K562 (cell line): ENCODE measurements around the gene DNAJC8. TPM values are rescaled to one million over a fixed set of nuclear protein-coding genes. Genes with fewer than 3 reads are reported as not detected.

Source experiments
- BHLHE40 ChIP-seq: IDR thresholded peaks from 2 replicates; pipeline ENCODE4 v1.6.1; 2011; ENCODE audit warnings: low read length, improper control_type of control experiment
- BRD9 ChIP-seq: fragments of 450-650 bp; IDR thresholded peaks from 2 replicates; pipeline ENCODE4 v1.6.1; 2018; ENCODE audit warnings: low read depth; ENCODE audit not compliant: partially characterized antibody
- CBFA2T2 ChIP-seq: fragments of 450-650 bp; conservative IDR thresholded peaks from 2 replicates; pipeline ENCODE4 v1.6.1; 2017; ENCODE audit warnings: mild to moderate bottlenecking
- JUNB ChIP-seq: fragments of 450-650 bp; formaldehyde crosslinking; conservative IDR thresholded peaks from 2 replicates; pipeline ENCODE4 v1.4.0; 2020; ENCODE audit warnings: mild to moderate bottlenecking
- KLF16 ChIP-seq: IDR thresholded peaks from 2 replicates; pipeline ENCODE4 v1.6.1; 2016; ENCODE audit warnings: antibody characterized with exemption
- MEIS2 ChIP-seq: fragments of 450-650 bp; IDR thresholded peaks from 2 replicates; pipeline ENCODE4 v1.6.1; 2014; ENCODE audit warnings: mild to moderate bottlenecking; ENCODE audit not compliant: partially characterized antibody
- NUFIP1 ChIP-seq: fragments of 450-650 bp; IDR thresholded peaks from 2 replicates; pipeline ENCODE4 v1.6.1; 2018; ENCODE audit not compliant: partially characterized antibody
- PHF21A ChIP-seq: fragments of 450-650 bp; IDR thresholded peaks from 2 replicates; pipeline ENCODE4 v1.6.1; 2017; ENCODE audit warnings: low read depth, borderline replicate concordance
- SREBF1 ChIP-seq: fragments of 150-350 bp; IDR thresholded peaks from 2 replicates; pipeline ENCODE4 v1.6.1; 2014; ENCODE audit warnings: antibody characterized with exemption, low read depth, low read length, borderline replicate concordance
- SREBF2 ChIP-seq: sonication (generic); formaldehyde crosslinking; IDR thresholded peaks from 2 replicates; pipeline ENCODE4 v1.4.0; 2020; ENCODE audit warnings: mild to moderate bottlenecking, missing genetic modification reagents
- ZNF444 ChIP-seq: fragments of 250-450 bp; sonication (Bioruptor Pico); IDR thresholded peaks from 2 replicates; pipeline ENCODE4 v1.4.0; 2020; ENCODE audit warnings: mild to moderate bottlenecking, moderate library complexity
- ZNF766 ChIP-seq: fragments of 200-800 bp; sonication (Bioruptor generic); conservative IDR thresholded peaks from 2 replicates; pipeline ENCODE4 v1.6.1; 2016; ENCODE audit warnings: missing genetic modification characterization, missing compliant biosample characterization
- polyA plus RNA-seq, 8 experiments: library from polyadenylated mRNA; depleted of rRNA in 4 of 8; stranded (reverse) in 5 of 8; unstranded in 3 of 8; fragments of >200 nt; fragmentation: Nextera tagmentation in 2 of 8; fragmentation: Illumina TruSeq in 1 of 8; extraction: Ambion mirVana in 2 of 8; extraction: Trizol in 1 of 8; gene quantifications; 2 replicates each; pipeline versions ENCODE4 v1.2.1 to v1.2.3, GENCODE V29; 2011 to 2014; ENCODE audit warnings: inconsistent platforms in 1 of 8, missing spikeins in 1 of 8
- total RNA-seq, 7 experiments: library from RNA; depleted of rRNA in 6 of 7; stranded (reverse); fragments of >200 nt in 6 of 7; fragmentation: Illumina TruSeq in 2 of 7; extraction: Trizol in 2 of 7; gene quantifications; 2 replicates each; pipeline versions ENCODE4 v1.2.1 to v1.2.3, GENCODE V29; 2011 to 2021; ENCODE audit warnings: low replicate concordance in 1 of 7
- TF ChIP-seq, protein P1 (sequence below): IDR thresholded peaks from 2 replicates; pipeline ENCODE4 v1.6.1; 2012; ENCODE audit warnings: low read depth, low read length, improper control_type of control experiment, borderline replicate concordance
- TF ChIP-seq, protein P2 (sequence below): fragments of 250-450 bp; sonication (Bioruptor Pico); IDR thresholded peaks from 2 replicates; pipeline ENCODE4 v1.8.0; 2022; ENCODE audit warnings: moderate library complexity, mild to moderate bottlenecking, inconsistent platforms
- TF ChIP-seq, protein P3 (sequence below): sonication (generic); formaldehyde crosslinking; IDR thresholded peaks from 2 replicates; pipeline ENCODE4 v1.8.0; 2022; ENCODE audit warnings: mild to moderate bottlenecking, missing genetic modification reagents
- TF ChIP-seq, protein P4 (sequence below): fragments of 450-650 bp; IDR thresholded peaks from 2 replicates; pipeline ENCODE4 v1.7.0; 2016; ENCODE audit warnings: borderline replicate concordance
- TF ChIP-seq, protein P5 (sequence below): fragments of 450-650 bp; IDR thresholded peaks from 2 replicates; pipeline ENCODE4 v1.6.1; 2016; ENCODE audit warnings: antibody characterized with exemption
- TF ChIP-seq, protein P6 (sequence below): fragments of 450-650 bp; formaldehyde crosslinking; IDR thresholded peaks from 2 replicates; pipeline ENCODE4 v1.4.0; 2022; ENCODE audit warnings: missing genetic modification characterization

The DNAJC8 gene
- total and polyA plus RNA-seq, 9 of the 15 experiments (the other 6 are each of a cell fraction or from before 2014, with no cell fraction given): 143 to 508 (median 209) TPM

DNA sequence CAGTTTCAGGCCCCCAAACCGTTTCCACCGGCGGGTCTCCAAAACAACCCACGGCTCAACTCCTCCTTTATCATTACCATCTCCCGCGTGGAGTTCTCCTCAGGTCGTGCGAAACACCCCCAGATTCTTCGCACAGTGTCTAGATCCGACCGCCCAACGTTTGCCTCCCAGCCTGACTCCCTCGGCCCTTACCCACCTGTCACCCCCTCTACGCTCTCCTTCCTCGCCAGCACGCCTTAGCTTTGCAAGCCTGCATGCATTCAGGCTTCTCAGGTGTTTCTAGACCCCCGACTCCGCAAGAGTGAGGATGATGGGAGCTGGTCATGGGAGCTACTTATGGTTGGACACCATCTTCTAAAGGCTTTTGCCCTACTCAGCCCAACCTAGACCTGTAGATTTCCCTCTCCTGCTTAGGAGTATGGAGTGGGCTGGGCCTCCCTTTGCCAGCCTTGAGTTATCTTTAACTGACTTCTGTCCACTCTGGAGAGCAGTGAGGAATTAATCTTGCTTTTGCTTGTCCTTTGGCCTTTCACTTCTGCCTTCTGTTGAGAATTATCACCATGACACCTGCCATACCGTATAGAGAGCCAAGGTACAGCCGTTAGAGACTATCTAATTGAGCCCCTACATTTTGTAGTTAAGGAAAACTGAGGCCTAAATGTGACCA, 4.0 kb upstream of the DNAJC8 start (continued):
- TF ChIP-seq, protein P1, sequence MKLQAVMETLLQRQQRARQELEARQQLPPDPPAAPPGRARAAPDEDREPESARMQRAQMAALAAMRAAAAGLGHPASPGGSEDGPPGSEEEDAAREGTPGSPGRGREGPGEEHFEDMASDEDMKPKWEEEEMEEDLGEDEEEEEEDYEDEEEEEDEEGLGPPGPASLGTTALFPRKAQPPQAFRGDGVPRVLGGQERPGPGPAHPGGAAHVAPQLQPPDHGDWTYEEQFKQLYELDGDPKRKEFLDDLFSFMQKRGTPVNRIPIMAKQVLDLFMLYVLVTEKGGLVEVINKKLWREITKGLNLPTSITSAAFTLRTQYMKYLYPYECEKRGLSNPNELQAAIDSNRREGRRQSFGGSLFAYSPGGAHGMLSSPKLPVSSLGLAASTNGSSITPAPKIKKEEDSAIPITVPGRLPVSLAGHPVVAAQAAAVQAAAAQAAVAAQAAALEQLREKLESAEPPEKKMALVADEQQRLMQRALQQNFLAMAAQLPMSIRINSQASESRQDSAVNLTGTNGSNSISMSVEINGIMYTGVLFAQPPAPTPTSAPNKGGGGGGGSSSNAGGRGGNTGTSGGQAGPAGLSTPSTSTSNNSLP: peak; percentile 55; the same call in 1 of the 2 replicates
- TF ChIP-seq MEIS2: peak; percentile 80
- TF ChIP-seq BRD9: no peak
- 0 out of 2 replicates have a peak, but pooled peaks have one; percentile 40 for TF ChIP-seq SREBF1
- TF ChIP-seq SREBF2 (CRISPR knock-in tag): 0 out of 2 replicates have a peak, but pooled peaks have one; percentile 70
- no peak for TF ChIP-seq ZNF444 (CRISPR knock-in tag)
- TF ChIP-seq ZNF766: peak; percentile 38; the same call in 1 of the 2 replicates
- TF ChIP-seq, protein P2, sequence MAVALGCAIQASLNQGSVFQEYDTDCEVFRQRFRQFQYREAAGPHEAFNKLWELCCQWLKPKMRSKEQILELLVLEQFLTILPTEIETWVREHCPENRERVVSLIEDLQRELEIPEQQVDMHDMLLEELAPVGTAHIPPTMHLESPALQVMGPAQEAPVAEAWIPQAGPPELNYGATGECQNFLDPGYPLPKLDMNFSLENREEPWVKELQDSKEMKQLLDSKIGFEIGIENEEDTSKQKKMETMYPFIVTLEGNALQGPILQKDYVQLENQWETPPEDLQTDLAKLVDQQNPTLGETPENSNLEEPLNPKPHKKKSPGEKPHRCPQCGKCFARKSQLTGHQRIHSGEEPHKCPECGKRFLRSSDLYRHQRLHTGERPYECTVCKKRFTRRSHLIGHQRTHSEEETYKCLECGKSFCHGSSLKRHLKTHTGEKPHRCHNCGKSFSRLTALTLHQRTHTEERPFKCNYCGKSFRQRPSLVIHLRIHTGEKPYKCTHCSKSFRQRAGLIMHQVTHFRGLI (CRISPR knock-in tag): no peak
- TF ChIP-seq CBFA2T2: peak; percentile 90
- TF ChIP-seq, protein P3, sequence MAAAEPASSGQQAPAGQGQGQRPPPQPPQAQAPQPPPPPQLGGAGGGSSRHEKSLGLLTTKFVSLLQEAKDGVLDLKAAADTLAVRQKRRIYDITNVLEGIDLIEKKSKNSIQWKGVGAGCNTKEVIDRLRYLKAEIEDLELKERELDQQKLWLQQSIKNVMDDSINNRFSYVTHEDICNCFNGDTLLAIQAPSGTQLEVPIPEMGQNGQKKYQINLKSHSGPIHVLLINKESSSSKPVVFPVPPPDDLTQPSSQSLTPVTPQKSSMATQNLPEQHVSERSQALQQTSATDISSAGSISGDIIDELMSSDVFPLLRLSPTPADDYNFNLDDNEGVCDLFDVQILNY (CRISPR knock-in tag): no peak
- TF ChIP-seq KLF16: peak; percentile 52; the same call in 1 of the 2 replicates
- no peak for TF ChIP-seq JUNB (CRISPR knock-in tag)
- TF ChIP-seq NUFIP1: no peak
- TF ChIP-seq, protein P4, sequence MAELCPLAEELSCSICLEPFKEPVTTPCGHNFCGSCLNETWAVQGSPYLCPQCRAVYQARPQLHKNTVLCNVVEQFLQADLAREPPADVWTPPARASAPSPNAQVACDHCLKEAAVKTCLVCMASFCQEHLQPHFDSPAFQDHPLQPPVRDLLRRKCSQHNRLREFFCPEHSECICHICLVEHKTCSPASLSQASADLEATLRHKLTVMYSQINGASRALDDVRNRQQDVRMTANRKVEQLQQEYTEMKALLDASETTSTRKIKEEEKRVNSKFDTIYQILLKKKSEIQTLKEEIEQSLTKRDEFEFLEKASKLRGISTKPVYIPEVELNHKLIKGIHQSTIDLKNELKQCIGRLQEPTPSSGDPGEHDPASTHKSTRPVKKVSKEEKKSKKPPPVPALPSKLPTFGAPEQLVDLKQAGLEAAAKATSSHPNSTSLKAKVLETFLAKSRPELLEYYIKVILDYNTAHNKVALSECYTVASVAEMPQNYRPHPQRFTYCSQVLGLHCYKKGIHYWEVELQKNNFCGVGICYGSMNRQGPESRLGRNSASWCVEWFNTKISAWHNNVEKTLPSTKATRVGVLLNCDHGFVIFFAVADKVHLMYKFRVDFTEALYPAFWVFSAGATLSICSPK: peak; percentile 14; the same call in 1 of the 2 replicates
- TF ChIP-seq, protein P5, sequence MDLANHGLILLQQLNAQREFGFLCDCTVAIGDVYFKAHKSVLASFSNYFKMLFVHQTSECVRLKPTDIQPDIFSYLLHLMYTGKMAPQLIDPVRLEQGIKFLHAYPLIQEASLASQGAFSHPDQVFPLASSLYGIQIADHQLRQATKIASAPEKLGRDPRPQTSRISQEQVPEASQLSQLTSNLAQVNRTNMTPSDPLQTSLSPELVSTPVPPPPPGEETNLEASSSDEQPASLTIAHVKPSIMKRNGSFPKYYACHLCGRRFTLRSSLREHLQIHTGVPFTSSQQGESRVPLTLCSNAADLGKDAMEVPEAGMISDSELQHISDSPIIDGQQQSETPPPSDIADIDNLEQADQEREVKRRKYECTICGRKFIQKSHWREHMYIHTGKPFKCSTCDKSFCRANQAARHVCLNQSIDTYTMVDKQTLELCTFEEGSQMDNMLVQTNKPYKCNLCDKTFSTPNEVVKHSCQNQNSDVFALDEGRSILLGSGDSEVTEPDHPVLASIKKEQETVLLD: peak; percentile 14; the same call in 1 of the 2 replicates
- no peak for TF ChIP-seq BHLHE40
- no peak for TF ChIP-seq PHF21A
- TF ChIP-seq, protein P6, sequence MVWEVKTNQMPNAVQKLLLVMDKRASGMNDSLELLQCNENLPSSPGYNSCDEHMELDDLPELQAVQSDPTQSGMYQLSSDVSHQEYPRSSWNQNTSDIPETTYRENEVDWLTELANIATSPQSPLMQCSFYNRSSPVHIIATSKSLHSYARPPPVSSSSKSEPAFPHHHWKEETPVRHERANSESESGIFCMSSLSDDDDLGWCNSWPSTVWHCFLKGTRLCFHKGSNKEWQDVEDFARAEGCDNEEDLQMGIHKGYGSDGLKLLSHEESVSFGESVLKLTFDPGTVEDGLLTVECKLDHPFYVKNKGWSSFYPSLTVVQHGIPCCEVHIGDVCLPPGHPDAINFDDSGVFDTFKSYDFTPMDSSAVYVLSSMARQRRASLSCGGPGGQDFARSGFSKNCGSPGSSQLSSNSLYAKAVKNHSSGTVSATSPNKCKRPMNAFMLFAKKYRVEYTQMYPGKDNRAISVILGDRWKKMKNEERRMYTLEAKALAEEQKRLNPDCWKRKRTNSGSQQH (CRISPR knock-in tag): peak; percentile 85
